Measurements from ENCODE around the gene UBE2D1.

The UBE2D1 gene

DNA sequence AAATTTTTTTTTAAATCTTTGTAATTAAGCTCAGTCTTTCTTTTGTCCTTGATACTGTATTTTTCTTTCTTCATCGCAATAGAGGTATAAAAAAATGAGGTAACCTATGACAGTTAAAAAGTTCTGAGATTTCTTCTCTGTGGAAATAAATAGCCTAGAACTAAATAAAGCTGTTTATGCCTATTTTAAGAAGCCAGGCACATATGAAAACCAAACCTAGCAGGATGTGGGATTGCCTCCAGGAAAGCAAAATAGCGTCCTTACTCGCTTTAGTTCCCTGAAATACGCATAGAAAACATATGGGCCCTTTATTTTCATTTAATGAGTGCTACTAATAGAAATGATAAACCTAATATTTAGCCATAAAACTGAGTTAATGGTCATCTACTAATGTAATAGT lies 6.6 kb downstream of the UBE2D1 start:
- no peak for DNase-seq (ENCODE audit: low spot score)

DNA sequence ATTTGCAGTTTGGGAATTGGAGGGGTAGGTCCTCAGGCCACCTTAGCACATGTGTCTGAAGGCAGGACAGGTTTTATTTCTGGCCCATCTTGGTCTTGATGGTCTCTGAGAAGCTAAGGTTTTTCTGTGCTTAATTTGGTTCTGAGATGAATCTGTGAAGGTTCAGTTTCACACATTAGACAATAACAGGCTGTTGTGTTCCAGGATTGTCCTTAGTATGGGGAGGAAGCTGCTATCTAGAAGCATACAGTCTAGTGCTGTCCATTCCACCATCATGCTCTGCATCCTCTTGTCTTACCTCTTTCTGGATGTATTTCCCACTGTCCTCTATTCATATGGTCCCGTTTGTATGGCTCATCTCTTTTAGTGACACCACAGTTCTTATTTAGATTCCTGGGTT lies 7.1 kb downstream of the UBE2D1 start:
- no peak for DNase-seq (ENCODE audit: low spot score)

DNA sequence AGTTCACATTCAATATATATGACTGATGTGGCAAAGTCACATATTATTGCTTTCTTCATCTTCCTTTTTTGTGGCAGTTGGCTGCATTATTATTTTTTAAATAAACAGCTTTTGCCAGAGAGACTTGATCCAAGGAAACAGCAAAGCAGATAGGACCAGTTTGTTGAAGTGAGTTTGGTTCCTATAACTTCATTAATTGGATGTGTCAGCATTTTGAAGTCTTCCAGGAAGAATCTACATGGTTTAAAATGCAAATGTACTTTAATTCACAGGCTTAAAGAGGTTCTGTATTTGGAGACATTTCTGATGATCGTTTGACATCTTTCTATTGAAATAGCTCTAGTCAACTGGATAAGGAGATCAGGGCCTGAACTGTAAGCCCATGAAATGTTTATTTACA lies 13.2 kb downstream of the UBE2D1 start:
- DNase-seq (ENCODE audit: low spot score), result no peak

DNA sequence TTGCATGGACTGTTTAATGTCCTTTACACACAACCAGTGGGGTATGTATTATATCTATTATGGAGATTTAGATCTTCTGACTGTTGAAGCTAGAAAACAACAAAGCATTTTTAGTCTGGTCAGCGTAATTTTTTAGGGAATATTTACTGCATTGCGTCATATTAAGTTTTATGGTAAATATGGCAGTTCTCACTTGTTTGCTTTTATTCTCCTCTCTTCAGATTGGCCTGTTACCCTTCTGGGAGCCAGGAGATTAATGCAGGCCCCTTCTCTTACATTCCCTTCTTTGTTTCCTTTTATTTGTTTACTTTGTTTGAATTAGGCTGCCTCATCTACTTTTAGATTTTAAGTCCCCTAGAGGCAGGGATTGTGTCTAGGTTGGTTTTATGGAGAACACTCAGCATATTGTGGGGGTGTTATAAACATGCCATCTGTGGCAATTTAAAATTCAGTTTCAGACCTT lies 13.8 kb downstream of the UBE2D1 start:
- DNase-seq (ENCODE audit: low spot score), result no peak

DNA sequence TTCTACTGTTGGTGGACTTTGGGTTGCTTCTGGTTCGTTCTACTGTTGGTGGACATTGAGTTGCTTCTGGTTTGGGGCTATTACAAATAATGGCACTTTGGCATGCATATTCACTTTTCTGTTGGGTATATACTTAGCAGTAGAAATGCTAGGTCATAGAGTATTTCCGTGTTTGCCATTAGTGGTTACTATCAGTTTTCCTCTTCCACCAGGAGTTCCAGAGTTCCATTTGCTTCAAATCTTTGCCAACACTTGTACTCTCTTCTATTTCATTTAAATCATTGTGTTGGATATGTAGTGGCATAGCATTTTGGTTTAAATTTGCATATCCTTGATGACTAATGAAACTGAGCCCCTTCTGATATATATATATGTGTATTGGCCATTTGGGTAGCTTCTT lies 15.2 kb downstream of the UBE2D1 start:
- DNase-seq (ENCODE audit: low spot score), result no peak

DNA sequence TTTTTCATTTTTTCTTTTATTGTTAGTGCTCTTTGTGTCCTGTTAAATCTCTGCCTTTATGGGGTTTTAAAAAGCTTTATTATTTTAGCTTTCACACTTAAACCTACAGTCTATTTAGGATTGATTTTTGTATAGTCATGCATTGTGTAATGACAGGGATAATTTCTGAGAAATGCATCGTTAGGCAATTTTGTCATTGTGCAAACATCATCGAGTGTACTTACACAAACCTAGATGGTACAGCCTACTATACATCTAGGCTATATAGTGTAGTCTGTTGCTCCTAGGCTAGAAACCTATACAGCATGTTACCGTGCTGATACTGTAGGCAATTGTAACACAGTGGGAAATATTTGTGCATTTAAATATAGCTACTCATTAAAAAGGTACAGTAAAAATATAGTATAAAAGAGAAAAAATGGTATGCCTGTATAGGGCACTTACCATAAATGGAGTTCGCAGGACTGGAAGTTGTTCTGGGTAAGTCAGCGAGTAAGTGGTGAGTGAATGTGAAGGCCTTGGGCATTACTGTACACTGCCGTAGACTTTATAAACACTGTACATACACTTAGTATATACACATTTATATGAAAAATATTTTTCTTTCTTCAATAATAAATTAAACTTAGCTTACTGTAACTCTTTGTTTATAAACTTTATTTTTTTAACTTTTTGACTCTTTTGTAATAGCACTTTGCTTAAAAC lies 16.0 kb downstream of the UBE2D1 start:
- no peak for DNase-seq (ENCODE audit: low spot score)

DNA sequence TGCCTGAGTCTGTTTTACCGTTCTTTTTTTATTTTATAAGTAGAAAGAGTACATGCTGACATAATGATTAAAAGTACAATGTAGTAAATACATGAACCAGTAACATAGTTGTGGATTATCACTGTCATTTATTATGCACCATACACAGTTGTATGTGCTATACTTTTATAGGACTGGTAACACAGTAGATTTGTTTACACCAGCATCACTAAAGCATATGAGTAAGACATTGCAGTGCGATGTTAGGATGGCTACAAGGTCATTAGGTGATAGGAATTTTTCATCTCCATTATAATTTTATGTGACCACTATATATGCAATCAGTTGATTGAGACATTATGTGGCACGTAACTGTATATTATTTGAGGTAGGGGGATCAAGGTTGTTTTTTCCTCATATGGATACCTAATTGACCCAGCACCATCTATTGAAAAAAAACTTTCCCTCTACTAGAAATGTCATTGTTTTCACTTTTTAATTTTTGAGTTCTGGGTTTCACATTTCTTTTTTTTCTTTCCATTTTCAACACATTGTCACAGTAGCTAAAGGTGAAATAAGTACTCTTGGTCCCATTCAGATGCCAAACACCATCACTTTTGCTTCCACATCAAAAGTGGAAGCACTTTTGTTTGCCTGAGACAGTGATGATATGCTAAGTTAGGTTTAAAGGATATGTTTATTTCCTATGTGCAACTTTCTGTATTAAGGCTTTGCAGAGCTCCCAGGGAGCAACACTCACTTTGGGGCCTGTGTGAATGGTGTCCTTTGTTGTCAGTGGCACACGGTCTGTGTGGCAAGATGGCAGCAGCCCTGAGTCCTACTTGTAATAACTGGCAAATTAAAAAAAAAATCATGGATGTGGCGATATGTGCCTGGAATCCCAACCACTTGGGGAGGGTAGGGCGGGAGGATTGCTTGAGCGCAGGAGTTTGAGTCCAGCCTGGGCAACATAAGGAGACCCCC lies 17.1 kb downstream of the UBE2D1 start:
- no peak for DNase-seq (ENCODE audit: low spot score)

DNA sequence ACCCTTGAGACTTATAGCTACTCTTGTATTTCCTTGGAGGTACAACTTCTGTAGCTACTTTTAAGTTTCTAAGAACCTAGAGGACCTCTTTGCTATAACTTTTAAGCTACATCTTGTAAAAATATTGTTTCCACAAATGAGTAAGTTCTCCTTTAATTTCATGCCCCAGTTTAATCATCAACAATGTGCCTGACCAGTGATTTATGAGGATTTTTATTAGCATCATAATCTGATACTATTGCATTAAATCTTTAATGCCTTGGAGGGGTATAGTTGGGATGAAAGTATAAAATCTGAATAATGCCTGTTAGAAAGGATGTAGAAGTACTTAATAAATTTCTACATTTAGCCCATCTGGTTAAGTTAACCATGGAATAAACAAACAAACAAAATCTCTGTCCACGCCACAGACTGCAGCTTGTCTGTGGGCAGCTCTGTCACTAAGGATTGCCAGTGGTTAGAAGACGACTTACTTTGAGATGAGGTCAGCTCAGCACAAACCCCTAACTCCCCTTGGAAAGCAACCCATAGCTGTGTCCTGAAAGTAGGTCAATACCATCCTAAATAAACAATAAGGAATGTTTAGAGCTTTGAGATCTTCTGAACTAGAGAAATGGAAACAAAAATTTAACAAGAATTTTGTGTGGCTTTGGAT lies 18.3 kb downstream of the UBE2D1 start:
- no peak for DNase-seq (ENCODE audit: low spot score)

DNA sequence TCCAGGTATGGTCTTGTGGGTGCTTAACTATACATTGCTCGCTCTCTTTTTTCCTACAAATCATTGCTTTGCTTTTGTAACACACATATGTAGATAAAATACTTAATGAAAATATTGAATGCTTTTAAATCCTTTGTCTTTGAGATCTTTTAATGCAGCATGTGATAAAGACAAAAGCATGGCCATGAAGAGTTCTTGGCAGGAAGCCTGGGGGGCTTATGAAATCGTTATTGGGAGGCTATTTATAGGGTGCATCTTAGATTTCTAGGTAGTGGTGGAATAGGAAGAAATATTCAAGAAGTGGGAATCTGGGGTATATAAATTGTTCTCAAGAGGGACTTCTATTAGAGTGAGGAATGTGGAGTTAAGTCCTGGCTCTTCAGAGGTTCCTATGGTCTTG lies 21.9 kb downstream of the UBE2D1 start:
- no peak for DNase-seq (ENCODE audit: low spot score)

DNA sequence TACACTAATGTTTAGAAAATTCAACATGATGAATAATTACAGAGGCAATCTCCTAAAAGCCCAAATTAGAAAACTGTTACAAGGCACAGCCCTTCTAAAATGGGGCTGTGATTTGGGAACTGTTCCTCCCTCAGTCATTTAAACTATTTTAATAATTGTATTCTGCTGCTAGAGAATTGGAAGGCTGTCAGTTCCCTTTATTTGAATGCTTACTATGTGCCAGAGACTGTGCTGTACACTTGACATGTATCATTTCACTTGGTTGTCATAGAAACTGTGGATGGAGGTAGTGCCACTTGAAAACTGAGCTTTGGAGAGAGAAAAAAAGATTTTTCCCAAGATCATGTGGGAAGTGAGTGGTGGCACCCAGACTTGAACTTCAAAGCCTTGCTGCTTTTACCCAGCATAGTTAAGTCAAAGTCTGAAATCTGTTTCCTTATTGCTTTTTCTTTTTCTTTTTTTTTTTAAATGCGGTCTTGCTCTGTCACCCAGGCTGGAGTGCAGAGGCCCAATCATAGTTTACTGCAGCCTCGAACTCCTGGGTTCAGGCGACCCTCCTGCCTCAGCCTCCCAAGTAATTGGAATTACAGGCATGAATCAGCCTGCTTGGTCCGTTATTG lies 23.6 kb downstream of the UBE2D1 start:
- DNase-seq (ENCODE audit: low spot score), result no peak

DNA sequence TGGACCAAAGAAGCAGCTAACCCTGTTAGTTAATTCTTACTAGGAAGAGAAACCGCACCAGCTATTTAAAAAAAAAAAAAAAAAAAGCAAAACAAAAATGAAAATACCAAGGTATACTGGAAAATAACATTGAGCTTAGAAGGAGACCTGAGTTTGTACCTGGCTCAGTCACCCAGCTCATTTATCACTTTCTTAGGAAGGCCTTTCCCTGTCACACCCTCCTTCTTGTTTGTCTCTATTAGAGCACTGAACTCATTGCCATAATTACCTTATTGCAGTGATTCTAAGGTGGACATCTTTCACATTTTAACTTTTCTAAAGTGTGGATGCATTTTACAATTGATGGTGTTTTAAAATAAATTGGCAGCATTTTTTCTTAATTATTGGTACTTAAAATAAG lies 24.1 kb downstream of the UBE2D1 start:
- no peak for DNase-seq (ENCODE audit: low spot score)

DNA sequence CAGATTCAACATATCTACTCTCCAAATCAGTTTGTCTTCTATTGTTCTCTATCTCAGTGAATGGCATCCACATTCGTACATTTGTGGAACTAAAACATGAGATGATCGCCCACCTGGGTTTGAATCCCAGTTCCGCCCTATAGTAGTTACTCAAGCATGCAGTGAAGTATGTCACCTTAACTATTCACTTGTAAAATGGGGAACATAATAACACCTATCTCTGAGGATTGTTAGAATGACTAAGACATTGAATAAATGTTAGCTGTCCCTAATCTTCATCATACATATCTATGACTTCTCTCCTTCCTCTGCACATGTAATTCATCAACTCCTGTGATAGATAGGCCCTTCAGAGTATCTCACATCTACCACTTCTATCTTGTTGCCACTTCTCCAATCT lies 24.7 kb downstream of the UBE2D1 start:
- DNase-seq (ENCODE audit: low spot score), result no peak

DNA sequence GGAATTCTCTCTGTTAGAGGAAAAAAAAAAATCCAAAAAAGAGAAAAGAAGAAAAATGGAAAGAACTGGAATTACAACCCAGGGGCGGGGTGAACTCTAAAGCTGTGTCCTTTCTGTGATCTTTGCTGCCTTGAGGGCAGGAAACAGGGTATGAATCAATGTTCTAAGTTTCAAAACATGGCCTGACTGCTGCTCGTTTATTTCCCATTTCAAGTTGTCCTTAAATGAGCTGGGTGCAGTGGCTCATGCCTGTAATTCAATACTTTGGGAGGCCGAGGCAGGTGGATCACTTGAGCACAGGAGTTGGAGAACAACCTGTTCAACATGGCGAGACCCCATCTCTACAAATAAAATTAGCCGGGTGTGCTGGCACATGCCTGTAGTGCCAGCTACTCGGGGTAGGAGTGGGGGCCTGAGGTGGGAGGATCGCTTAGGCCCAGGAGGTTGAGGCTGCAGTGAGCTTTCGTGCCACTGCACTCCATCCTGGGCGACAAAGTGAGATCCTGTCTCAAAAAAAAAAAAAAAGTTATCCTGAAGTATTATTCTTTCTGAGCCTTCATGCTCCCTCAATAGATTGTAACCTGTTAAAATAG lies 25.7 kb downstream of the UBE2D1 start:
- DNase-seq (ENCODE audit: low spot score), result no peak

DNA sequence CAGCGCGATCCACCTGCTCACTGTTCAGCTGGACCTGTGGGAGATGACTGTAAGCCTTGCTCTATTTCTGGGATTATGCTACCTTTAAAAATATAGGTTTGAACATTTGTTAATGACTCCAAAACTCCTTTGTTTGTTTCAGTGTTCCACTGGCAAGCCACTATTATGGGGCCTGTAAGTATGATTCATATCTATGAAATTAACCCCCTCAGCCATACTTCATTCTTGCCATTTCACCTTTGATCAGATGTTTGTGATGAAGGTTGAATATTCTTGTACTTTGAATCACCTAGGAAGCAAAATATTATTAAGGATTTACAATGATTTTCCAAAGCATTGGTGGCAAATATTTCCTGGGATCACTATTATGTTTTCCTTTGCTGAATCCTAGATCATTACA lies 26.5 kb downstream of the UBE2D1 start:
- no peak for DNase-seq (ENCODE audit: low spot score)

DNA sequence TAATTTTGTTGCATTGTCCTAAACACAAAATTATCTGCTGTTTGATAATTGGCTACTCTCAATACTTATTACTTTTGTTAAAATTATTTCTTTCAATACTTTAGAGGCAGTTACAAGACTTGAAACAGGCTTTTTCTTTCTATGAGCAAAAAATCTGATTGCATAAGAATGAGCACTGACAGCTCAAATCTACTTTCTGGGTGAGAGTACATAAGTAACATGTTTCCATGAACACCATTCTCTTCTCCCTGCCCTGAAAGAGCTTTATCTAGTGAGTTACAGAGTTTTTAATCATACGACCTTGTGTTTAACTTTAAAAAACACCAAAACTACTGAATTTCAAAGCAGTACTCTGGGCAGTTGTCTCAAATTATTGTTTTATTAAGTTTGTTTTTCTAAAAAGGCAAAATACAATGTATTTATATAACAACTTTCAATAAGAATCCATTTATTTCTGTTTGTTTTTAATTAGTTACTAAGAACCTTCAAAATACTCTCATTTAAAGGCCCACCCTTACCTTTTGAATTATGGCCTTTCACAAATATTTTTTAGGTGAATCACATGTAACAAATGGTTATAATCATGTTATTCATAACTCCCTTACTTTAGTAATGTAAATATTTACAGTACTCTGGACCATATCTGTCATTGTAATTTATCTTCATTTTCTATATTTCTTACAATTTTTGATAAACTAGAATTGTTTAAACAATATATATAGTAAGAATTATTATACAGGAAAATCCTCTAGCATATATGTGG lies 27.4 kb downstream of the UBE2D1 start:
- no peak for DNase-seq (ENCODE audit: low spot score)

DNA sequence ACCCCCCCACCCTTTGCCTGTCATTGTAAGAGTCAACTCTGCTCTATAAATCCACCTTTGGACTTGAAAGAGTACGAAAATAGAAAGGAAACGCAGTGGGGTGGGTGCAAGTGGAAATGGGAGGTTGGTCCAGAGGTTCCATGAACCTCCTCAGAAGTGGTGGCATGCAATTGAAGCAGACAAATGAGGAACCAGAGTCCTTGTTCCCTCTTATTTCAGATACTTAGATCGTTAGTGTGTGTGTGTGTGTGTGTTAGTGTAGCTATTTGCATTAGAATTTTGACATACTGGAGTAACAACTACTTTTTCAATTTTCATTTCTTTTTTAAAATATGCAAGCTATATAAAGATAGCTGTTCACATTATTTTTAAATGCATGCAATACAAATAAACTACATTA lies 32.3 kb downstream of the UBE2D1 start:
- DNase-seq (ENCODE audit: low spot score), result no peak

DNA sequence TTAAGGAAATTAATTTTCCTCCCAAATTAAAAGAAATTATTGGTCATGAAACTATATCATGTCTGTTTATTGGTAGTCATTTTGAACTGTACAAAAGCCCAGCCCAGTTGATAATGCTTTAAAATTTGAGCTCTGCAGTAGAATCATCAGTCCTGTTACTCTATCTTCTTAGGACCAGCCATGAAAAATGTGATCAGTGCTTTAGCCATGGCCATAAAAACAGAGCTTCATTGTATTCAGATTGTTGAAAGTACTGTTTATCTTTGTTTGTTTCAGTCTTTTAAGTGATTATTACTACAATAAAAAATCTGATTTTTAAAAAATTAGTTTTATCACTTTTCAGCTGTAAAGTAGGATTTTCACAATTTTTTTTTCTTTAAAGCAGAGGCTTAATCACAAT lies 36.7 kb downstream of the UBE2D1 start:
- no peak for DNase-seq (ENCODE audit: low spot score)

DNA sequence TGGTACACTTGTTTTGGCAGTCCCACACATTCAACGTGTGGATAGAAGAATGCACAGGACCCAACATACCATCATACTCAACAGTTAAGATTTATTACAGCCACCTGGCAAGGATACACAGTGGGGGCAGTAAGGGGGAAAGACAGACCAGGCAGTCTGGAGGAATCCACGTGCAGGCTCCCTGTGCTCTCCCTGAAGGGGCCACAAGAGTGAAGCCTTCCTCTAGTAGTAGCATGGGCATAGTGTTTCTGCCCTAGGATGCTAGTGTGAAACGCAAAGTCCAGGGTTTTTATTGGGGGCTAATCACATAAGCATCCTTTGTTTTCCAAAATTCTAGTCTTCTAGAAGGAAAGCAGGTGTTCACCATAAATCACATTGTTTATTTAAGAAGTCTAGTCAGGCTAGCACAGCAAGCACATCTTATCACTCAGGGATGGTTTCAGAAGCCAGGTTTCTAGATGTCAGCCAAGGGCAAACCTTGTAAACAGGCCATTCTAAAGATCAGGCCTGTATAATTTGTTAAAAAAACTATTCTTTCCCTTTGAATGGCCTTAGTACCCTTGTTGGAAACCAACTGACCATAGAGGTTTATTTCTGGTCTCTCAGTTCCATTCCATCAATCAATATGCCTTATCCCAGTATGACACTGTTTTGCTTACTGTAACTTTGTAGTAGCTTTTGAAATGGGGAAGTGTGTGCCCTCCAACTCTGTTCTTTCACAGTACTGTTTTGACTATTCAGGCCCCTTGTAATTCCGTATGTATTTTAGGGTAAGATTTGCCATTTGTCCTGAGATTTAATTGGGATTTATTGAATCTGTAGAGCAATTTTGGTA lies 38.0 kb downstream of the UBE2D1 start:
- DNase-seq (ENCODE audit: low spot score), result no peak

DNA sequence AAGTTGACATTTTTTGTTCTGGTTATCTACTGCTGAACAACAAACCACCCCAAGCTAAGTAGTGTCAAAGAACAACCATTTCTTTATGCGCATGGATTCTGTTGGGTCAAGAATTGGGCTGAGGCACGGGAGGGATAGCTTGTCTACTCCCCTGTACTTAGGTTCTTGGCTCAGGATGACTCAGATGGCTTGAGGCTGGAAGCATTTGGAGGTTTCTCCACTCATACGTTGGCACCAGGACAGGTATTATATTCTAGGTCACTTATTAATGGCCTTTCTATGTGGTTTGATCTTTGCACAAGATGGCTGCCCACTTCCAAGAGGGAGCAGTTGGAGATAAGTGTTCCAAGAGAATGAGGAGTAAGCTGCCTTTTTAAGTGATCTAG lies 38.6 kb downstream of the UBE2D1 start:
- DNase-seq (ENCODE audit: low spot score), result no peak

DNA sequence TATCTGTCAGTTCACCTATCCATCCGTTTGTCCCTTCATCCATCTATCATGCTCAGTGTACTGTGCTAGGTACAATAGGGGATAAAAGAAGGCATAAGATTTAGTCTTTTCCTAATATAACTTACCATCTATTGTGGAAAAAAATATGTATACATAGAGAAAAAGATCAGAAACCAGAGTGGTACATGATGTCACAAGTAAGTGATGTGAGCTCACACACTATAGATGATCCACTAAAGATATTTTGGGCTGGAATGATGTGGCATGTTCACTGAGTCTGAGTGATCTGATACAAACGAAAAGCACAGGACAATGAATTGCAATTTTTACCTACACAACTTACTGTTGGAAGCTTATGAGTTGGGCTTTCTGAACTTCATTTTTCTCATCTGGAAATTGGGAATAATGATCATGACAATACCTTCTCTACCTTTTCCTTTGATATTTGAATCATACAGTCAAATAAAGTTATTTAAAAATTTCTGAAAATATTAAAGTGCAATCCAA lies 47.7 kb downstream of the UBE2D1 start:
- no peak for DNase-seq (ENCODE audit: low spot score)
